Right lobe of liver (tissue), 6 donors: ENCODE measurements around the gene PIK3R5. TPM values are rescaled to one million over a fixed set of nuclear protein-coding genes. Genes with fewer than 3 reads are reported as not detected.

ENCODE experiments used
- ATAC-seq, 4 donors: fragments of 200-7000 bp; cut with Tn5 transposase; one replicate each; pipeline ENCODE4 v1.9.1; 2020; ENCODE audit warnings: mild to moderate bottlenecking in 4 of 4, moderate library complexity in 4 of 4
- DNase-seq, 3 donors: peaks; one replicate each; pipeline ENCODE4 v3.0.0-alpha.2; 2020
- H3K27ac ChIP-seq, 3 donors: fragments of 200-600 bp; one replicate each; pipeline ENCODE4 v1.8.0; 2022
- H3K27me3 ChIP-seq, 2 donors: fragments of 200-600 bp; one replicate each; pipeline ENCODE4 v1.8.0; 2022
- H3K36me3 ChIP-seq, 4 donors: fragments of 200-600 bp; sonication (generic) in 1 of 4; one replicate each; pipeline versions ENCODE4 v1.5.1 to v1.8.0; 2017 to 2022; ENCODE audit warnings: control low read depth in 1 of 4
- H3K4me1 ChIP-seq, 4 donors: fragments of 200-600 bp; sonication (generic) in 1 of 4; one replicate each; pipeline versions ENCODE4 v1.5.1 to v1.8.0; 2017 to 2022; ENCODE audit warnings: control low read depth in 1 of 4
- H3K4me3 ChIP-seq, 3 donors: fragments of 200-600 bp; one replicate each; pipeline ENCODE4 v1.8.0; 2022
- H3K9me3 ChIP-seq, 4 donors: fragments of 200-600 bp; sonication (generic) in 1 of 4; one replicate each; pipeline versions ENCODE4 v1.5.1 to v1.8.0; 2017 to 2022; ENCODE audit warnings: control low read depth in 1 of 4
- POLR2A ChIP-seq: fragments of 450-650 bp; IDR thresholded peaks from one replicate; pipeline ENCODE4 v1.6.1; 2017; ENCODE audit warnings: antibody characterized with exemption, mild to moderate bottlenecking
- WGBS: methylation state at CpG from one replicate; pipeline ENCODE4 v1.1.6; 2018; ENCODE audit warnings: low coverage, low lambda C conversion rate; ENCODE audit not compliant: insufficient coverage; ENCODE audit errors: missing lambda C conversion rate; 5-methylcytosine and 5-hydroxymethylcytosine counted together
- intact Hi-C, 2 donors: fragments of 100-400 bp; cut with DNase I; formaldehyde crosslinking; loops; one replicate each; pipeline versions ENCODE4 v1.11.2 to v1.14.1; 2022
- total RNA-seq, 6 experiments: library from RNA; depleted of rRNA in 2 of 6; stranded (reverse); fragments of >200 nt in 2 of 6; fragmentation: NEBNext Ultra II Directional in 3 of 6; extraction: Animal tissue kit (Norgen Biotek cat#: 25700) in 3 of 6; gene quantifications; one replicate each; pipeline versions ENCODE4 v1.1.0 to v1.2.4, GENCODE V29; 2016 to 2023
- TF ChIP-seq, protein P1 (sequence below), 4 donors: fragments of 200-600 bp in 3 of 4; fragments of 450-650 bp in 1 of 4; IDR thresholded peaks; one replicate each; pipeline versions ENCODE4 v1.5.1 to v1.8.0; 2016 to 2022; ENCODE audit warnings: antibody characterized with exemption in 4 of 4, mild to moderate bottlenecking in 2 of 4
- donor health status: DM: no; HTN: yes; CAD: no.
- donor health status: DM: no; HTN: no; CAD: no.
- donor health status: DM: no; HTN: no; CAD: no.
- donor health status: DM: no; HTN: yes; CAD: no.
- donor health status: DM: no; HTN: yes; CAD: no.

Gene PIK3R5
- total RNA-seq, 6 experiments from 2014 or later, result 3.7 to 6.5 (median 5.0) TPM

DNA sequence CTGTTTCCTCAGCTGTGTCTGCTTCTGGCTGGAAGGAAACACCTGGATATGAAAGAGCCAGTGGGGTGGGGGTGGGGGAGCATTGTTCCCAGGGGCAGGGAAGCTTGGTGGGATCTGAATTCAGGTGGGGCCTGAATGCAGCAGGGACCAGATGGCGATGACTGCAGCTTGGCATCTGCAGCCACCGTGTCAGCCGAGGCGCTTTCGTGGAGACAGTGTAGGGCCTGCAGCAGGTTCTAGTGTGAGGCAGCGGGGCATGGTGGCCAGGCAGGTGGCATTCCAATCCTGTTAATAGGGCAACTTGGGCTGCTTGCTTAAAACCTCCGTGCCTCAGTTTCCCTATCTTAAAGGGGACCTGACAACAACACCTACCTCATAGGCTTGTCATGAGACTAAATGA lies 99.7 kb downstream of the PIK3R5 start:
- intact Hi-C loops, result no loop called here
- no peaks in the 10 kb centered on the region for H3K9me3 ChIP-seq
- H3K27ac ChIP-seq, result no peak overlapping the region
- H3K36me3 ChIP-seq, result no peaks in the 10 kb centered on the region
- ATAC-seq (no peak), DNase-seq (no peak)
- no peaks in the 10 kb centered on the region for H3K4me1 ChIP-seq
- H3K27me3 ChIP-seq, result no peaks in the 10 kb centered on the region
- WGBS, result 83% methylated on average over 4 of the region's 7 CpGs
- no peak overlapping the region for H3K4me3 ChIP-seq
- TF ChIP-seq, protein P1, sequence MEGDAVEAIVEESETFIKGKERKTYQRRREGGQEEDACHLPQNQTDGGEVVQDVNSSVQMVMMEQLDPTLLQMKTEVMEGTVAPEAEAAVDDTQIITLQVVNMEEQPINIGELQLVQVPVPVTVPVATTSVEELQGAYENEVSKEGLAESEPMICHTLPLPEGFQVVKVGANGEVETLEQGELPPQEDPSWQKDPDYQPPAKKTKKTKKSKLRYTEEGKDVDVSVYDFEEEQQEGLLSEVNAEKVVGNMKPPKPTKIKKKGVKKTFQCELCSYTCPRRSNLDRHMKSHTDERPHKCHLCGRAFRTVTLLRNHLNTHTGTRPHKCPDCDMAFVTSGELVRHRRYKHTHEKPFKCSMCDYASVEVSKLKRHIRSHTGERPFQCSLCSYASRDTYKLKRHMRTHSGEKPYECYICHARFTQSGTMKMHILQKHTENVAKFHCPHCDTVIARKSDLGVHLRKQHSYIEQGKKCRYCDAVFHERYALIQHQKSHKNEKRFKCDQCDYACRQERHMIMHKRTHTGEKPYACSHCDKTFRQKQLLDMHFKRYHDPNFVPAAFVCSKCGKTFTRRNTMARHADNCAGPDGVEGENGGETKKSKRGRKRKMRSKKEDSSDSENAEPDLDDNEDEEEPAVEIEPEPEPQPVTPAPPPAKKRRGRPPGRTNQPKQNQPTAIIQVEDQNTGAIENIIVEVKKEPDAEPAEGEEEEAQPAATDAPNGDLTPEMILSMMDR (IDR thresholded peaks at IDR 0.05), result no peak
- TF ChIP-seq POLR2A, result no peak

DNA sequence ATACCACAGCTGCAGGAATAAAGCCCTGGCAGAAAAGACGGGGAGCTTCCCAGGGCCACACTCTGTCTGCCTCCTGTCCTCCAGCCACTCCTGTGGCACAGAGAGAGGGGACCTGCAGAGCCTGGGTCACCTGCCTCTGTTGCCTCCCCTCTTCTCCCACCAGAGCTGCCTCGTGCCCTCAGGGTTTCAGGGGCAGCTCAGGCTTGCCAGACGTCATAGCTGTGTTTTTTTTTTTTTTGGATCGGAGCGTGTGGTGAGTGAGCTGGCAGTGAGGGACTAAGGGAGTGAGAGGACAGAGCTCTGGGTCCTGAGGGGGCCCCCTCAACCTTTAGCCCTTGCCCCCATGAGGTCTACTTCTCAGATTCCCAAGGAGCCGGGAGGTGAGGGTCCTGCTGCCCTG lies 100.1 kb downstream of the PIK3R5 start:
- ATAC-seq (no peak), DNase-seq (no peak)
- Histone ChIP-seq H3K4me1 (no peaks in the 10 kb centered on the region), H3K27ac (no peak overlapping the region), H3K4me3 (no peak overlapping the region), H3K36me3 (no peaks in the 10 kb centered on the region), H3K27me3 (no peaks in the 10 kb centered on the region), H3K9me3 (no peaks in the 10 kb centered on the region)
- 58% methylated on average over 3 of the region's 6 CpGs for WGBS
- TF ChIP-seq POLR2A, result no peak
- intact Hi-C loops, result no loop called here

DNA sequence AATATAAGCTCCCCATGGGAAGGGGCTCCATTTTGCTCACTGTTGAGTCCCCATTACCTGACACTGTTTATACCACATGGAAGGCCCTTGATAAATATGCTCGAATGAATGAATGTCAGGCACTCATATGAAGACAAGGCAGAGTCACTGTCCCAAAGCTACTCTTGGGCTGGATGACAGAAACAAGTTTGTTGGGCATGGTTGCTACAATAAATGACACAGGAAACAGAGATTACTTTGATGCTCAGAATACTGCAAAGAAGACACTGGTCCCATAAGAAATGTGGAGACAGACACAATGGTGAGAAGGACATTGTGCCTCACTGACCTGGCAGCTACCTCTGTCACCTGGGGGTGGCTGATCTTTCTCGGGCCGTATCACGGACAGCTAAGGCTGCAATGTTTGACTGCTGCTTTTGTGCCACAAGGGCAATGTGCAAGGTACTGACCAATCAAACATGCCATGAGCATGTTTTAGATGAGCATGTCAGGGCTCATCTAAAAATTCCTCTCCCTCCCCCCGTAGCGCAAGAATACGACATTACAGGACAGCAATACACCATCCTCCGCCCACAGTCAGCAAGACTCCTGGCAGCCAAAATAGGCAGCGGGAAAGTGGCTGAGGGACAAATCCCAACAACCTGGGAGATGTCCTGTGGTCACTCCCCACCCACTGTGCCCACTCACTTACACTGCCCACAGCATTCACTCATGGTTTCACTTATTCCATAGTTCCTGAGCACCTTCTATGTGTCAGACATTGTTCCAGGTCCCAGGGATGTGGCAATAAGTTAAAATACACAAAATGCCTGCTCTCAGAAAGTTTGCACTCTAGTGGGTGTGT lies 103.1 kb downstream of the PIK3R5 start:
- intact Hi-C loops, result no loop called here
- Histone ChIP-seq H3K4me3 (no peak overlapping the region), H3K27me3 (no peaks in the 10 kb centered on the region), H3K36me3 (no peaks in the 10 kb centered on the region), H3K9me3 (no peaks in the 10 kb centered on the region), H3K4me1 (no peaks in the 10 kb centered on the region), H3K27ac (no peak overlapping the region)
- DNase-seq (no peak), ATAC-seq (no peak)
- TF ChIP-seq POLR2A, result no peak
- TF ChIP-seq, protein P1 (IDR thresholded peaks at IDR 0.05), result no peak
- WGBS, result 54% methylated on average over 4 of the region's 9 CpGs

DNA sequence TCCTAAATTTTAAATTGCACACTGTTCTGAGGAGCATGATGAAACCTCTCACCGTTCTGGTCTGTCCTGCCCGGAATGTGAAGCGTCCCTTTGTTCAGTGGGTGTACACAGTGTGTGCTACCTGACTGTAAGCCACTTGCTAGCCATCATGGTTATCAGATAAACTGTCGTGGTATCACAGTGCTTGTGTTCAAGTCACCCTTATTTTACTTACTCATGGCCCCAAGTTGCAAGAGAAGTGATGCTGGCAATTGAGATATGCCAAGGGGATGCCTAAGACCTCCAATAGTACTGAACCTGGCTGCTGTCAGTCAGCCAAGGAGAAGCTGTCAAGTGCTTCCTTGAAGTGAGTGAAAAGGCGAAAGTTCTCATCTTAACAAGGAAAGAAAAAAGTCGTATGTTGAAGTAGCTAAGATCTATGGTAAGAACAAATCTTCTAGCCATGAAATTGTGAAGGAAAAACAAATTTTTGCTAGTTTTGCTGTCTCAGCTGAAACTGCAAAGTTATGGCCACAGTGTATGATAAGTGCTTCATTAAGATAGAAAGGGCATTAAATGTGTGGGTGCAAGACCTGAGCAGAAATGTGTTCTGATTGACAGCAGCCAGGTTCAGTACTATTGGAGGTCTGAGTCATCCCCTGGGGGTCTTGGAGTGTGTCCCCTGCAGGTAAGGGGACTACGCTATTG lies 103.9 kb downstream of the PIK3R5 start:
- Histone ChIP-seq H3K4me1 (no peaks in the 10 kb centered on the region), H3K9me3 (no peaks in the 10 kb centered on the region), H3K27me3 (no peaks in the 10 kb centered on the region), H3K27ac (no peak overlapping the region), H3K4me3 (no peak overlapping the region), H3K36me3 (no peaks in the 10 kb centered on the region)
- ATAC-seq (no peak), DNase-seq (no peak)
- TF ChIP-seq, protein P1 (IDR thresholded peaks at IDR 0.05), result no peak
- no peak for TF ChIP-seq POLR2A
- 46% methylated on average over 6 of the region's 7 CpGs for WGBS
- intact Hi-C loops, result no loop called here

DNA sequence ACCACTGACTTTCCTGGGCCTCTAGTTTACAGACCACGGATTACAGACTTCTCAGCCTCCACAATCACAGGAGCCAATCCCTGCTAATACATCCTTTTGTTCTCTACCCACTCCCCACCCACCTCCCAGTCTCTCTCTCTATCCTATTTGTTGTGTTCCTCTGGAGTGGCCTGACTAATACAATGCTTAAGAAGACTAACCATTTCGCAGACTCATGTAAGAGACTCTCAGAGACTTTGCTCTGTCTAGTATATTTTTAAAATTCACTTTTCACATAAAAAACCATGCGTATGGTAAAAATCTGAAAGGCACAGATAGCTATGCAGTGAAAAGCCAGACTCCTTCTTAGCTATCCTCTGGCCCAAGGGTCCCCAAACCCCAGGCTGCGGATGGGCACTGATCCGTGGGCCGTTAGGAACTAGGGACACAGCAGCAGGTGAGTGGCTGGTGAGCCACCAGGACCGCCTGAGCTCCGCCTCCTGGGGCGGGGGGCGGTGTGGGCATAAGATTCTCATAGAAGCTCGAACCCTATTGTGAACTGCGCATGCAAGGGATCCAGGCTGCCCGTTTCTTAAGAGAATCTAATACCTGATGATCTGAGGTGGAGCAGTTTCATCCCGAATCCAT lies 105.6 kb downstream of the PIK3R5 start:
- 72% methylated on average over 7 of the region's 14 CpGs for WGBS

More for the DNA sequence above, 105.6 kb downstream of the PIK3R5 start:
- Histone ChIP-seq H3K4me3 (no peak overlapping the region), H3K27ac (no peak overlapping the region), H3K4me1 (no peaks in the 10 kb centered on the region), H3K9me3 (no peaks in the 10 kb centered on the region), H3K36me3 (no peaks in the 10 kb centered on the region), H3K27me3 (no peaks in the 10 kb centered on the region)
- intact Hi-C loops, result no loop called here
- no peak for ATAC-seq
- no peak for DNase-seq
- TF ChIP-seq POLR2A, result no peak
- TF ChIP-seq, protein P1 (IDR thresholded peaks at IDR 0.05), result no peak
